ENCODE measurements around the gene CABCOCO1. TPM values are rescaled to one million over a fixed set of nuclear protein-coding genes. Genes with fewer than 3 reads are reported as not detected.

Gene CABCOCO1
- total RNA-seq, 1 donor from 2014 or later, result not detected

DNA sequence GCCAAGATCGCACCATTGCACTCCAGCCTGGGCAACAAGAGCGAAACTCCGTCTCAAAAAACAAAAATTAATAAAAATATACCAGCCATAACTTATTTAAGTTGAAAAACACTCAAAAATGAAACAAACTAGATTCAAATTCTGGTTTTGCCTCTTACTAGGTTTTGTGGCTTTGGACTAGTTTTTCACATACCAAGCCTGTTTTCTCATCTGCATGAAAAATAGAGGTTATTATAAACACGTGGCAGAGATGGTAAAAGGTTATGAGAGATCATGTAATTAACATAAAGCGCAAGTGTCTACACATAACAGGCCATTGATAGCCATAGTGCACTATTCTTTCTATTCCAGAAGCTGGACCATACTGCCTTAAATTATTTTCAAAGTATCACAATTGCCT is 35.5 kb upstream of the CABCOCO1 start:
- intact Hi-C loops (cut with micrococcal nuclease), result no loop called here
- H3K36me3 Mint-ChIP-seq (ENCODE audit: low read depth), result no peaks in the 10 kb centered on the region
- TF ChIP-seq, protein P1, sequence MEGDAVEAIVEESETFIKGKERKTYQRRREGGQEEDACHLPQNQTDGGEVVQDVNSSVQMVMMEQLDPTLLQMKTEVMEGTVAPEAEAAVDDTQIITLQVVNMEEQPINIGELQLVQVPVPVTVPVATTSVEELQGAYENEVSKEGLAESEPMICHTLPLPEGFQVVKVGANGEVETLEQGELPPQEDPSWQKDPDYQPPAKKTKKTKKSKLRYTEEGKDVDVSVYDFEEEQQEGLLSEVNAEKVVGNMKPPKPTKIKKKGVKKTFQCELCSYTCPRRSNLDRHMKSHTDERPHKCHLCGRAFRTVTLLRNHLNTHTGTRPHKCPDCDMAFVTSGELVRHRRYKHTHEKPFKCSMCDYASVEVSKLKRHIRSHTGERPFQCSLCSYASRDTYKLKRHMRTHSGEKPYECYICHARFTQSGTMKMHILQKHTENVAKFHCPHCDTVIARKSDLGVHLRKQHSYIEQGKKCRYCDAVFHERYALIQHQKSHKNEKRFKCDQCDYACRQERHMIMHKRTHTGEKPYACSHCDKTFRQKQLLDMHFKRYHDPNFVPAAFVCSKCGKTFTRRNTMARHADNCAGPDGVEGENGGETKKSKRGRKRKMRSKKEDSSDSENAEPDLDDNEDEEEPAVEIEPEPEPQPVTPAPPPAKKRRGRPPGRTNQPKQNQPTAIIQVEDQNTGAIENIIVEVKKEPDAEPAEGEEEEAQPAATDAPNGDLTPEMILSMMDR (IDR thresholded peaks at IDR 0.05), result no peak
- ChIA-PET POLR2A (no interaction called here), CTCF (no interaction called here)
- no peak for ATAC-seq (ENCODE audit: low read depth)
- no peak overlapping the region for H3K27ac Mint-ChIP-seq
- no peaks in the 10 kb centered on the region for H3K9me3 Mint-ChIP-seq
- no peak for DNase-seq
- H3K4me3 Mint-ChIP-seq, result no peak overlapping the region
- H3K4me1 Mint-ChIP-seq, result no peaks in the 10 kb centered on the region
- peaks cover 8% of the 10 kb centered on the region for H3K27me3 Mint-ChIP-seq

DNA sequence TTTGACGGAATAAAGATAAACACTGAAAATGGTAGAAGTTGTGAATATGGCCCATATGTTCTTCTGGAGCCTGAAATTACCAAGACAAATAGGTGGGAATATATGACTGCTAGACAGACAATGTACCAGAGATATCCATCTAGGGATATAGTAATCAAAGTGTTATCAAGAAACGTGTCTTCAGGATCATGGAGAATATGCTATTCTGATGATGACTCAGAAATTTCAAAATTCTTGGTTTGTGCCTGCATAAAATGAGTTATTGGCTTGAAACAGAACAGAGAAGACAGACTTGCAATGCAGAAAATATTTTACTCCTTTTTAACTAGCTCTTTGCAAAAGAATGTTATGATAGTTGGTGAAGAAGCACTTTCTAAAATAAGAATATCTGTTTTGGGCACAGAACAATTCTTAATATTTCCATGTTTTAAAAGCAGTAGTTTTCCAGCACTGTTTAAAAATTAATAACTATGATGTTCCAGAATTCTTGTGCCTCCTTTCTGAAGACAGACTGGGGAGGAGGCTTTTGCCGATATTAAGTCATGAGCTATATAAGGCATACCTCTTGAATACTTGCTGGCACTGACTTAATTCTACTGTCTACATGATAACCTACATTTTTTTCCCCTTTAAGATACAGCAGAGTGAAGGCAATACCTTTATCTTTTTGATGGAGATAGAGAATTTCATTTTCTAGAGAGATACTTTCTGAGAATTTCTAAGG is 34.4 kb upstream of the CABCOCO1 start:
- DNase-seq (no peak), ATAC-seq (ENCODE audit: low read depth) (no peak)
- H3K27ac Mint-ChIP-seq, result no peak overlapping the region
- POLR2A ChIA-PET, result interaction anchor here (0.6 kb wide), 1 partner anchor 47 kb away, joined by 3 read pairs; no protein-coding TSS in a partner anchor
- no peaks in the 10 kb centered on the region for H3K9me3 Mint-ChIP-seq
- TF ChIP-seq, protein P1 (IDR thresholded peaks at IDR 0.05), result no peak
- H3K4me3 Mint-ChIP-seq, result no peak overlapping the region
- CTCF ChIA-PET, result no interaction called here
- no peaks in the 10 kb centered on the region for H3K36me3 Mint-ChIP-seq (ENCODE audit: low read depth)
- H3K4me1 Mint-ChIP-seq, result no peaks in the 10 kb centered on the region
- intact Hi-C loops (cut with micrococcal nuclease), result no loop called here
- H3K27me3 Mint-ChIP-seq, result peaks cover 4% of the 10 kb centered on the region

DNA sequence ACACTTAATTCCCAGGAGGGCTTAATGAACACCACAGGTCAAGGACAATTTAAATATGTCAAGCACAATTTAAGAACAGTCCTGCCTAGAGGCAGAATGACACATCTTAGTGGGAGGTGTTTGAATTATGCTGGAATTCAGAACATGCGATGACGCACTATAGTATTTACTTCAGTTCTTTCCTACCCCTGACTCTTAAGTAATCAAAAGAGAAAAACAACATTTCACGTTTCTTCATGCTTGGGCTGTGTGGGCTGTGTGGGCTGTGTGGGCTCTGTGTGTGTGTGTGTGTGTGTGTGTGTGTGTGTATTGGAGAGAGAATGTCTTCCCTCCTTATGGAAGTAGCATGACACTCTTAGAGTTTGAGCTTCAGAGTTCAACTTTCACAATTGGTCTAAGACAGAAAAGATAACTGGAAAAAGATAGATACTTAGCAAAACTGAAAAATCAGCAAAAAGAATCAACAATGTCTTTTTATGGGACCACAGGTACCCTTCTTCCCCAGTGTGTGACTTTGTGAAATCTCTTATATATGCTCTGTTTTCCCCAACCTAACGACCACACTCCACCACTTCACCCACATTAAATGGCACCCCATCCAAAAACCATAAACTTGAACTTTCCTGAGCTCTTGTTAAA is 33.7 kb upstream of the CABCOCO1 start:
- no peaks in the 10 kb centered on the region for H3K4me1 Mint-ChIP-seq
- ChIA-PET CTCF (no interaction called here), POLR2A (no interaction called here)
- no peak for ATAC-seq (ENCODE audit: low read depth)
- intact Hi-C loops (cut with micrococcal nuclease), result no loop called here
- H3K27me3 Mint-ChIP-seq, result peaks cover 2% of the 10 kb centered on the region
- H3K27ac Mint-ChIP-seq, result no peak overlapping the region
- TF ChIP-seq, protein P1 (IDR thresholded peaks at IDR 0.05), result no peak
- H3K4me3 Mint-ChIP-seq, result no peak overlapping the region
- no peaks in the 10 kb centered on the region for H3K36me3 Mint-ChIP-seq (ENCODE audit: low read depth)
- H3K9me3 Mint-ChIP-seq, result no peaks in the 10 kb centered on the region
- DNase-seq, result no peak

DNA sequence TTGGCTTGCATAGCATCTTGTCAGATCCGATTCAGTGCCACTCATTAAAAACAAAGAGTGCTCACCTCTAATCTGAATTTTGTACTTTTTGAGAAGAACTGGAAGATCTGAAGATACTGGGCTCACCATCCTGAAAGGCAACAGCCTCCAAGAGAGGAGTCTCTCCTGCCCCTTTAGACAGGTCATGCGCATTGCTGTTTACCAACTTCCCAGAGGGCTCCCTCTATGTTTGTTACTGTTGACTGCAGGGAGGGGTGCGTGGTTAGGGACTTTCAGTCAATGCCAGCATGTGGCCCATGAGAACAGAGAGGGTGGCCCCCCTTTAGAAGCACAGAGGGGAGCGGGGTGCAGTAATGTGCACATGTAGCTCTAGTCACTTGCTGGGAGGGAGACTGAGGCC is 33.2 kb upstream of the CABCOCO1 start:
- intact Hi-C loops (cut with micrococcal nuclease), result no loop called here
- no peak overlapping the region for H3K27ac Mint-ChIP-seq
- H3K9me3 Mint-ChIP-seq, result no peaks in the 10 kb centered on the region
- TF ChIP-seq, protein P1 (IDR thresholded peaks at IDR 0.05), result no peak
- no peaks in the 10 kb centered on the region for H3K36me3 Mint-ChIP-seq (ENCODE audit: low read depth)
- H3K4me3 Mint-ChIP-seq, result no peak overlapping the region
- DNase-seq (no peak), ATAC-seq (ENCODE audit: low read depth) (no peak)
- CTCF ChIA-PET, result no interaction called here
- H3K27me3 Mint-ChIP-seq, result peaks cover 4% of the 10 kb centered on the region
- no peaks in the 10 kb centered on the region for H3K4me1 Mint-ChIP-seq
- POLR2A ChIA-PET, result no interaction called here

DNA sequence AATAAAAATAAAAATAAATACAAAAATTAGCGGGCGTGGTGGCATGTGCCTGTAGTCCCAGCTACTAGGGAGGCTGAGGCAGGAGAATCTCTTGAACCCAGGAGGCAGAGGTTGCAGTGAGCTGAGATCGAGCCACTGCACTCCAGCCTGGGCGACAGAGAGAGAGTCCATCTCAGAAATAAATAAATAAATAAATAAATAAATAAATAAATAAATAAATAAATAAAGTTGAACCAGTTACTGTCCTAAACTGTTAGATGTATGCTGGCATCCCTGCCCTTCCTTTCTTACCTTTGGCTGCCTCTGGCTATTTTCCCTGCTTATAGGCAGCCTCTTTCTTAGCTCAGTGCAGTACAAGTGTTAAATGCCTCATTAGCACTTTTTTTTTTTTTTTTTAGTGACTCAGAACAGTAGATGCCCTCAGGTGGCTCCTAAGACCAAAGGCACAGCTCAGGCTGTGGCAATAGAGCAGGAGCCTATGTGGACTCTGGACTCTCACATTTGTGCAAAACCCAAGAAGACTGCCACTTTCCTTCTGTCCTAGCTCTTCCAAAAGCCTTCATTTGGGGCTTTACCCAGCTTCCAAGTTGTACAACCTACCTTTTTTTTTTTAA is 30.6 kb upstream of the CABCOCO1 start:
- ChIA-PET POLR2A (no interaction called here), CTCF (no interaction called here)
- no peak for ATAC-seq (ENCODE audit: low read depth)
- H3K4me3 Mint-ChIP-seq, result no peak overlapping the region
- no peaks in the 10 kb centered on the region for H3K4me1 Mint-ChIP-seq
- no peaks in the 10 kb centered on the region for H3K9me3 Mint-ChIP-seq
- intact Hi-C loops (cut with micrococcal nuclease), result no loop called here
- H3K36me3 Mint-ChIP-seq (ENCODE audit: low read depth), result no peaks in the 10 kb centered on the region
- H3K27me3 Mint-ChIP-seq, result peaks cover 4% of the 10 kb centered on the region
- TF ChIP-seq, protein P1 (IDR thresholded peaks at IDR 0.05), result no peak
- no peak for DNase-seq
- H3K27ac Mint-ChIP-seq, result no peak overlapping the region

Data from activated B cell treated with CpG ODN at 0.5 μM for 24 hours (primary cell).